Fibroblast of skin of abdomen (primary cell): ENCODE data around the gene ARHGEF7.

Experiments
- DNase-seq: peaks from one replicate; pipeline ENCODE4 v3.0.0-alpha.2; 2013

Gene ARHGEF7

DNA sequence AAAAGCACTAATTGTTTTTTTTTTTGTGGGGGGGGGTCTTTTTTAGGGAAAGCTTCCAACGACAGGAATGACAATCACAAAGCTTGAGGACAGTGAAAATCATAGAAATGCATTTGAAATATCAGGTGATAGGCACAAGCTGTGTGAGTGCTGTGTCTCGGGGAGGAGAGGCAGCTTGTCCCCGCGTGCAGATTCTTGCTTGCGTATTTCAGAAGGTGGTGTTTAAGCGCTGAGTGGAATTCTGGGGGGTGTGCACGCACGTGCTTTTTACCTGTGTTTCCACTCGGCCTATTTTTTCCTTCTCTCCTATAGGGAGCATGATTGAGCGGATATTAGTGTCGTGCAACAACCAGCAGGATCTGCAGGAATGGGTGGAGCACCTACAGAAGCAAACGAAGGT is 165.1 kb downstream of the ARHGEF7 start:
- DNase-seq, result no peak

DNA sequence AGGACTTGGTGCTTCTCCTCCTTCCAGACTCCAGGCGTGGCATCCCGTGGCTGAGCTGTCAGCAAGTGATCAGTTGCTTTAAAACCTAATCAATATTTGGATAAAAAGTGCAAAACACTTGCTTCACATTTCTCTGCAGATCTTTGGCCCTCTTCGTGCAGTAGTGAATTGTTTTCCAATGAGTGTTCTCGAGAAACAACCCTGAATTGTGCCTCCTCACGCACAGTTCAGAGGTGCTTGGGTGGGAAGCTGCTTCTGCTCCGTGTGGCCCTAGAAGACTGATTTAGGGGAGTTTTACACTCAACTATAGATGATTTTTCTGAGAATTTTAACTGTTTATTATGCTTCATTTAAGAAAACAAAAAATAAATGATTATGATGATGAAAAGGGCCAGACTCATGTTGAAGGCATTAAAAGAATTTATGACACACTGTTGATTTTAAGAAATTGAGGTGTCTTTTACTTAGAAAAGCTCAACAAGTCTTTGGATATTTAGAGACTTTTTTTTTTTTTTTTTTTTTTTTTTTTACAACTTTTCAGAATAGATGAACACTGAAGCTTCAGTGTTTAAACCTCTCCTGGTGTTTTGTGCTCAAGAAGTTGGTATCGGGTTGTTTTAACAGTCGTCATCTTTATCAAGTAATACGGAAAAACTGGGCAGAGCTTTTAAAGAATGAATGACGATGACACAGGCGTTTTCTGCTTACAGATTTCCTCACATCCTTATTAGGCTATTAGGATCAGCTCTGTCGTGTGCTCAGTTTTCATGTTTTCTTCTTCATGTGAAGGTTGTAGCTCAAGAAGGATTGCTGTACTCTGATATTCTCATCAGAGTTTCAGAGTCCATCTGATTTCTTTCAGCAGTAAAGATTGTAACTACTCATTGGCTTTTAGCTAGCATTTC is 165.8 kb downstream of the ARHGEF7 start:
- DNase-seq, result peak; percentile 31

GRCh38 chr13:111281751-111282311 is 166.7 kb downstream of the ARHGEF7 start:
- peak; percentile 51 for DNase-seq

GRCh38 chr13:111282425-111282824 is 167.3 kb downstream of the ARHGEF7 start:
- no peak for DNase-seq

GRCh38 chr13:111282997-111283396 is 167.9 kb downstream of the ARHGEF7 start:
- no peak for DNase-seq

DNA sequence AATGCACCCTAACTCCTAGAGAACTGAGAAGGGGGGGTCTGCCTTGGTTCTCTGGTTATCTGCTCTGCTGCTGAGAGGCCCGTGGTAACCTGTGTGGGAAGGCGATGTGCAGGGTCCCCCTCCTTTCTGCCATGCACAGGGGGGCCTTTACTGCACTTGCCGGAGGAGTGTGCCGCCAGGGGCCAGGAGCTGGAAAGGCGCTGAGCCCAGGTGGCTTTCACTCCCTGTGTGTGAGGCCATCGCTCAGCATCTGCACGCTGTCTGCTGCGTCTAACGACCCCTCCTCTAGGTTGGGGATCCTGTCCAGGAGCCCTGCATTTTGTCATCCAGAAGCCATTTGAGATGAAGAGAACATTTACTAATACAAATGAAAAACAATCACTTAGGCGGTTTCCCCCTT is 168.3 kb downstream of the ARHGEF7 start:
- DNase-seq, result no peak

DNA sequence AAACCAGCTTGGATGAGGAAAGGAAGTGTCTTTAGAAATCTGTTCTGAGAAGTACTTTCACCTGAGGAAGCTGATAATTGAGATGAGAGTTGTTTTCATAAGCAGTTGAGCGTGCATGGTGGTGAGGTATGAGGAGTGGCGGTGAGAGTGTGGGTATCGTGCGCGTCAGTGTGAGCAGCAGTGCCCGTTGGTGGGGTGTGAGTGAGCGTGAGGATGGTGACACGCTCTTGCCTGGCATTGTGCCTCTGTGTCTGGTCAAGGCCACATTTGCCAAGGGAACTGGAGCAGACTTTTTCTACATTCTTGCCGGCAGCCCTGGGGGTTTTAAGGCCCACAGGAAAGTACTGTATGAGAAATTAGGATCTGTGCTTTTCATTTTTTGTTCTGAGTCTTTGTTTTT is 168.9 kb downstream of the ARHGEF7 start:
- no peak for DNase-seq

GRCh38 chr13:111284565-111284964 is 169.5 kb downstream of the ARHGEF7 start:
- DNase-seq, result no peak

DNA sequence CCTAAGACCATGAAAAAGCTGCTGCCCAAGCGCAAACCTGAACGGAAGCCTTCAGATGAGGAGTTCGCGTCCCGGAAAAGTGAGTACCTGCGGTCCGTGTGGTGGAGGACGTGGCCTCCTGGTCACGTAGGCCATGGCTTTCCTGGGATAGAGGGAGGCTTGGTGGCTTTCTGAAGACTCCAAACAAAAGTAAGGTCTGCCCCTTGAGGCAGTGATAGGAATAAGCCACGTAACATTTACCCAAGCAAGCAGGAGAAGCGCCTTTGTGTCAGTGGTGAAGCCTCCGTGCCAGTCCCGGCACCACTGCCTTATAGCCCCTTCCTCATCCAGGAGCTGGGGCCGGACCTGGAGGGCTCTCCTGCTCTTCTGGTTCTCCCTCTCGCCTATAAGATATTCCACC is 171.1 kb downstream of the ARHGEF7 start:
- no peak for DNase-seq

- no peak for DNase-seq
These were observed 171.6 kb downstream of the ARHGEF7 start for GRCh38 chr13:111286749-111287148.

DNA sequence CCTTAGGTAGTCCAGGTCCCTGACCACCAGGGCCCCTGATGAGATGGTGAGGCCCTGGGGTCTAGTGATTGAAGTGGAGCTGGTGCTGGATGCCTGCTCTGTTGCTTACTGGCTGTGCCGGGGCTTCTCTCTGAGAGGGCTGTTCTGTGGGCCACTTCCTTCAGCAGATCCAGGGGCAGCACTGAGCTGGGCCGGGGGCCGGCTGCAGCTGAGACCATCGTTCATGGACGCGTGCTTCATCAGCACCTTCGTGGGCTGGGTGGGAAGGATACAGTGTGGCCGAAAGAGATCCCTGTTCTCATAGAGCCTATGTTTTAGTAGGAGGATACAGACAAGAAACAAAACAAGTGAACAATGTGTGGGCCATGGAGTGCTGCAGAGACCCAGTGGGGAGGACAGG is 172.1 kb downstream of the ARHGEF7 start:
- no peak for DNase-seq

DNA sequence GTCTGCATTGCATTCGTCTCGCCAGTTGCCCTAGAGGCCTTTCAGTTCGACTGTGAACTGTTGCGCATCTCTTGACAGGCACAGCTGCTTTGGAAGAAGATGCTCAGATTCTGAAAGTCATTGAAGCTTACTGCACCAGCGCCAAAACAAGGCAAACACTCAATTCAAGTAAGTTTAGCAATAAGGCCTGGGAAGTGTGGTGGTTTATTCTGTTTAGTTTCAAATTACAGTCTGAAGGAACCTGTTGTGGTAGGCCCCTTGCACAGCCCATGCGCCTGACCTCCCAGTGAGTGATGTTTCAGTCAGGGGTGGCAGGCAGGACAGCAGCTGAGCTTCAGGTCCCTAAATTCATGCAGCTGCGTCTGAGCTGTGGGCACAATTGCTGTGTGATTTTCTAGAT is 173.2 kb downstream of the ARHGEF7 start:
- no peak for DNase-seq

DNA sequence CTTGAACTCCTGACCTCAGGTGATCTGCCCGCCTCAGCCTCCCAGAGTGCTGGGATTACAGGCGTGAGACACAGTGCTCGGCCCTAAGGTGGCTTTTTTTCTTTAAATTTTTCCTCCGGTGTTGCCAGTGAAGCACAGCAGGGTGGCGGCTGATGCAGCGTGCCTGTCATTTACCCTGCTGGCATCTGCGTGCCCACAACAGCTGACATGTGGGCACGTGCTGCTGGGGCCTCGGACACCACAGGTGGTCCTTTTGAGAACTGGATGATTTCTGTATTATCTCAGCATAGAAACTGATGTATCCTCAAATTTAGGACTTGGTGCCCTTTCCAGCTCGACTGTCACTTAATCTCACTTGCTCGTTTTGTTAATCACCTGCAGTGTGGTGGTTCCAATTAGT is 174.1 kb downstream of the ARHGEF7 start:
- DNase-seq, result no peak

DNA sequence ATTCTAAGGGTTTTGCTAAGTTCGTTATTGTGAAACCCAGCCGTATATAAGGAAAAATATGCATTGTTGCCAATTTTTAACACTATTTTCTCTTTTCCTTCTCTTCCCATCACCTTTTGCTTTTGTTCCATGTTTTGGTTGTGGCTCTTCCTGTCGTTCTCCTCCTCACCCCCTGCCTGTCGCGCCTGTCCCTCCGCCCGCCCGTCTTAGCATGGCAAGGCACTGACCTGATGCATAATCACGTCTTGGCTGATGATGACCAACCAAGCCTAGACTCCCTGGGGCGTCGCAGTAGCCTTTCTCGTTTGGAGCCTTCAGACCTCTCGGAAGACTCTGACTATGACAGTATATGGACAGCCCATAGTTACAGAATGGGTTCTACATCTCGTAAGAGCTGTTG is 176.8 kb downstream of the ARHGEF7 start:
- DNase-seq, result no peak

DNA sequence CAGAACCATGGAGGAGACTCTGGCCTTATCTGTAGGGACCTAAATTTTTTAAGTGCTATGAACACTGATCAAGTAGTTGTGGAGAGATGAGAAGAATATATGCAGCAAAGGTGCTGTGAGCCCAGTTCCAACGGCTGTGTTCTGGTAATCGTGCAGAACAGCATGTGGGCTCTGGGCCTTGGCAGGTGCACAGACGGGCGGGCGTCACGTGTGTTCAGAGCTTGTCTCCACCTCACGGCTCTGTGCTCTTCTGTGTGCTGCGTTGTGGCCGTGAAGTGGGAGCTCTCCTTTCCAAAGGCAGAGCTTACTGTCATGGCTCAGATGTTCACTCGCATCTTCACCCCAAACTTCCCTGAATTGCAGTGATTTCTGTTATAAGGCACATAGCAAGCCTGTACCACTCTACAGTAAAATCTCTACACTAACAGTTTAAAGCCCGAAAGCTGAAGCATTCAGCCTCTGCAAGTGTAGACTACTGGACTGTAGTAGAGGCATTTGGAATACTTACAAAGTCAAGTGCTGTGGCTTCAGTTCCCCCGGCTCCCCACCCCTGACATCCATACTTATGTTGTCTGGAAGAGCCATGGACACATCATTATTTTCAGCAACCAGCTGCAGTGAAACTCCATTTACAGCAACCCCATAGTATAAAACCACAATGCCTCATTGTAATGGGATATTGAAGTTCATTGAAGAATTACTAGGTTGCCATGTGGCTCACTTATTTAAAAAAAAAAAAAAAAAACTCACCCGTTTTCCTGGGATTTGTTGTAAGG is 177.8 kb downstream of the ARHGEF7 start:
- DNase-seq, result no peak

DNA sequence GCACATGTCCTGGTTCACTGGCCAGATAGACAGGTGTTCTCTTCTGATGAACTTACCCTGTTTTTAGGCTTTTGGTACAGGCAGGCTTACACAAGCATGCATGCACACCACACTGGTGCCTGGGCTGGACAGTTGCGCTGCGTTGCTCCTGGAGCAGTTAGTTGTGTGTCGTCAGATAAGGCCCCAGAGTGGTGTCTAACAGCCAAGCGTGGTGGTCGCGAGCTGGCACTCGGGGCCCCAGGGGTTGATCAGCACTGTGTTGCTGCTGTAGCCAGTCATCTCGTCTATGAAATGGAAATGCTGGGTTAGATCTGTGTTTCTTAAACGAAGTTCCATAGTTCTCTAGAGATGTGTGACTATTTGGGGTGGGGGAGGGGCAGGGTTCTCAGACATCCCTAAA is 180.8 kb downstream of the ARHGEF7 start:
- DNase-seq, result no peak

DNA sequence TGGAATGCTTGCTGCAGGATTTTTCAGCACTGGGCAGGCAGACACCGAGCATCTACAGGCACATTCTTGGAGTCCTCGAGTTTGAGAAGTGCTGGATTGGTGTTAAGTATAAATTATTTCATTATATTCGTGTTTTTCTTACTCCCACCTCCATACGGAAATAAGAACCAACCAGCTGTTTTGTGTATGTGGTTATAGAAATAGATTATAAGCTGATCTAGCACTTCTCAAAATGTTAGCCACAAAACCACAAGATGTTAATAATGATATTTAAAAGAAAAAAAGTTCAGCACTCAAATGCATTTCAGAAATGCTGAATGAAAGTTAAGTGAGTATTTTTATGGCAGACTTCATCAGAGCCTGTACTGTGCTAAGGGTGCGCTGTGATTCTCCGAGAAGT is 181.3 kb downstream of the ARHGEF7 start:
- peak; percentile 6 for DNase-seq

DNA sequence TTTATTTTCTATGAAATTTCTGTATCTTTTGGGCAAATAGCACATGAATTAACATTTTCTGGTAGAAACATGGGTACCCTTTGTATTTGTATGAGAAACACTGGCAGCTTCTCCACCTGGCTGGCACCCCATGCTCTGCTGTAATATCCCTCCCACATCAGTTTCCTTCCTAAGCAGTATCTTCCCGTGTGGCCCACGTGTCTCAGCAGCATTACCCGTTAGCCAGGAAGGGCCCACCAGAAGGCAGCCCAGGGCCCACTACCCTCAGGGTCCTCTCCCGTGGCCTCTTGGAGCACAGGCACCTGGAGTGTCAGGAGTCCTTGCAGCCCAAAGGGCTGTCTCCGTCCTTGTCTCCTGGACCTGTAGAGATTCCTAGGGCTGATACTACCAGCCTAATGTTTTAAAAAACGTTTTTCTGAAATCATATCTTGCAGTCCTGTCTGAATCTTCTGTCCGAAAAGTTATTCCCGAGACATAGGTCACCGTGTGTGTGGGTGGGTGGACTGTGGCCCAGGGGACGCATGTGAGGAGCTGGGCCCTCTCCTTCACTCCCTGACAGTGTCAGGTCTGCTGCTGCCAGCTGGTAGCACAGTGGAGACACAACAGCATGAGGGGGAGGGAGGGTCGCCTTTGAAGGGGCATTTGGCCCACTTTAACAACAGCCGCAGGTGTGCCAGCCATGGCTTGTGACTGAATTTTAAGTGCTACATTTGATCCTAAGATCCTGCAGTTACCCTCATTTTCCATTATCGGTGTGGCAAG is 183.3 kb downstream of the ARHGEF7 start:
- no peak for DNase-seq

- no peak for DNase-seq
These were observed 187.1 kb downstream of the ARHGEF7 start for GRCh38 chr13:111302045-111302726.

- no peak for DNase-seq
These were observed 188.4 kb downstream of the ARHGEF7 start for GRCh38 chr13:111303559-111303958.

DNA sequence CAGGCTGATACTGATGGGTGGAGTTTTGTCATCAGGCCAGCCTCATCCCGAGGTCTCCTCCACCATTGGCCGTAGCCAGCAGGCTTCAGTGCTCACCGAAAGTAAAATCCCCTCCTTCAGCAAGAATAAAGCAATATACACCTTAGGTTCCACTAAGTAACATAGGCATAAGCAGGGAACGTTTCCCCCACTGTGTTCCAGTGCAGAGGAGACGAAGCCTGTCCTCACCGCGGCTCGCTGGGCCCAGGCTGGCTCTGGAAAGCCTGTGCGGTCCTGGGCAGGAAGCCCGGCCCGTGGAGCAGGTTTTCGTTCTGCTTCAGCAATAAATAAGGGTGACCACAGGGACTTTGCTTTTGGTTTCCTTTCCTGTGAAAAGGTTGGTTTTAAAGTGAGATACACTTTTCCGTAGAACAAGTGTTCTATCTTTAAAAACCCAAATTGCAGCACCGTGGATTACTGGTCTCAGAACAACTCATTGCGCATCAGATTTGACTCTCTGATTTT is 189.0 kb downstream of the ARHGEF7 start:
- no peak for DNase-seq
